Activated CD8-positive, alpha-beta memory T cell treated with anti-CD3 and anti-CD28 coated beads, Interleukin-2, amount 10 ng/mL, durations not matched to agents 7 days and 5 days (primary cell): ENCODE data around the gene FRMD8. TPM values are rescaled to one million over a fixed set of nuclear protein-coding genes. Genes with fewer than 3 reads are reported as not detected.

ENCODE experiments used
- ATAC-seq: fragments of 150-1000 bp; cut with Tn5 transposase; one replicate; pipeline ENCODE4 v1.10.0; 2021; ENCODE audit warnings: moderate library complexity
- CTCF ChIA-PET: fragments of 350-600 bp; sonication (Branson Sonifier 250); formaldehyde crosslinking; loops from one replicate; lab custom pipeline; 2021; ENCODE audit warnings: antibody characterized with exemption; lab: Charles Lee
- DNase-seq: peaks from one replicate; pipeline ENCODE4 v3.0.0-alpha.2; 2020
- H3K27ac Mint-ChIP-seq: one replicate; pipeline ENCODE4 v1.8.0; 2021; ENCODE audit warnings: mild to moderate bottlenecking, mixed read lengths
- H3K27me3 Mint-ChIP-seq: one replicate; pipeline ENCODE4 v1.8.0; 2021; ENCODE audit warnings: mixed read lengths
- H3K36me3 Mint-ChIP-seq: one replicate; pipeline ENCODE4 v1.8.0; 2021; ENCODE audit warnings: mild to moderate bottlenecking, mixed read lengths
- H3K4me1 Mint-ChIP-seq: one replicate; pipeline ENCODE4 v1.8.0; 2021; ENCODE audit warnings: mixed read lengths
- H3K4me3 Mint-ChIP-seq: one replicate; pipeline ENCODE4 v1.8.0; 2021; ENCODE audit warnings: mild to moderate bottlenecking, moderate library complexity, mixed read lengths
- H3K9me3 Mint-ChIP-seq: one replicate; pipeline ENCODE4 v1.8.0; 2022; ENCODE audit warnings: low read depth, mixed read lengths
- total RNA-seq, 2 experiments: library from RNA; stranded (reverse); gene quantifications; one replicate each; pipeline ENCODE4 v1.2.3, GENCODE V29; 2021

FRMD8 gene
- total RNA-seq, 2 experiments from 2014 or later = 52.0 to 56.7 TPM

DNA sequence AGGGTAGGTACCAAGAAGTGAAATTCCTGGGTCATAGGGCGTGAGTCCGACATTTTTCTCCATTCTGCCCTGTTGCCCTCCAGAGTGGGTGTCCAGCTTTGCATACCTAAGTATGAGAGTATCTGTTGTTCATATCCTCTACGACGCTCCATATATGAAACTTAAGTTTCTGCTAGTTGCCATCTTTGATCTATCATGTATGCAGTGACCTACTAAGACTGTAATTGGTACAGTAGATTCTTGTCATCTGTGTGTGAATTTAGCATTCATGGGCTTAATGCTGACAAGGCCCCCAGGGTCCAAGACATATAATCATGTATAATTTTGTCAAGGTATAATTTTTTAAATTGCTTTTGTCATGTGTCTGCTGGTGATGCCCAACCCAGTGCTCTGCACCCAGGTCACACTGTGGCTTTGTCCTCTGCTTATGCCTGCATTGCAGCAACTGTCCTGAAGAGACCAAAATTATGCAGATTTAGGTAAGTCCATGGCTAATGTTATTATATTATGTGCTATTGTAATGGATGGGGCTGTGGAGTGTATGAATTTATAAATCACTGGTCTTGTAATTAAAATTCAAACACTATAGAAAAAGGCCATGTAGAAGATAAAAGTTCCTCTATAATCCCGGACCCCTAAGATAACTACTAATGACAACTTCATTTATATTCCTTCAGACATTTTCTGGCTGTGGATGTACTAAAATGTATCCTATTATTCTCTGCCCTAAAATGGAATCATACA lies 48.4 kb downstream of the FRMD8 start:
- Mint-ChIP-seq H3K4me3 (no peak overlapping the region), H3K4me1 (peaks cover 85% of the 10 kb centered on the region), H3K27me3 (no peaks in the 10 kb centered on the region), H3K36me3 (peaks cover 65% of the 10 kb centered on the region), H3K9me3 (no peaks in the 10 kb centered on the region), H3K27ac (peak overlapping the region; percentile 23)
- ATAC-seq (no peak), DNase-seq (peak; percentile 35)
- CTCF ChIA-PET = interaction anchor here (2.8 kb wide), 1 partner anchor 19 kb away, joined by 11 read pairs; no protein-coding TSS in a partner anchor

DNA sequence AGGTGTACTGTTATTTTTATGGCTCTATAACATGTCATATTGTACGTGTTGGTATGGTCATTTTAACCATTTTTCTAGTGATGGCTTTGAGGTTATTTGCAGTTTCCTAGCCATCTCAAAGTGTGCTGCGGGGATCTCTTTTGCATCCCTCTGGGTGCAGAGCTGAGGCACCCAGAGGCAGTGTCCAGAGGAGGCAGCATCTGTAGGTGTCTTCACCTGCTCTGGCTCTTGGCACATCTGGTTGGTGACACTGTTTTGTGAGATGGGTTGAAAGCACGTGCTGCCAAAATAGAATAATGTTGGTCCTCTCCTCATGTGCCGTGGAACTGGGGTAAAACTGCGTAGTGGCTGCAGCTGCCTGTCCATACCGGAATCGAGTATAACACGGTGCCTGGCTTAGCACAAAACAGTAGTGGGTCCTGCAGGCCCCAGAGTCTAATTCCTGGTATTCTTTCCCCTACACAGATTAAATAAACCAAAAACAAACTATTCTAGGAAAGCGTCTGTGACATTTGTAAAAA lies 49.0 kb downstream of the FRMD8 start:
- Mint-ChIP-seq H3K27ac (no peak overlapping the region), H3K9me3 (no peaks in the 10 kb centered on the region), H3K4me3 (no peak overlapping the region), H3K27me3 (no peaks in the 10 kb centered on the region), H3K36me3 (peaks cover 64% of the 10 kb centered on the region), H3K4me1 (peaks cover 84% of the 10 kb centered on the region)
- CTCF ChIA-PET = interaction anchor here (2.8 kb wide), 1 partner anchor 19 kb away, joined by 11 read pairs; no protein-coding TSS in a partner anchor
- ATAC-seq (no peak), DNase-seq (peak; percentile 27)

DNA sequence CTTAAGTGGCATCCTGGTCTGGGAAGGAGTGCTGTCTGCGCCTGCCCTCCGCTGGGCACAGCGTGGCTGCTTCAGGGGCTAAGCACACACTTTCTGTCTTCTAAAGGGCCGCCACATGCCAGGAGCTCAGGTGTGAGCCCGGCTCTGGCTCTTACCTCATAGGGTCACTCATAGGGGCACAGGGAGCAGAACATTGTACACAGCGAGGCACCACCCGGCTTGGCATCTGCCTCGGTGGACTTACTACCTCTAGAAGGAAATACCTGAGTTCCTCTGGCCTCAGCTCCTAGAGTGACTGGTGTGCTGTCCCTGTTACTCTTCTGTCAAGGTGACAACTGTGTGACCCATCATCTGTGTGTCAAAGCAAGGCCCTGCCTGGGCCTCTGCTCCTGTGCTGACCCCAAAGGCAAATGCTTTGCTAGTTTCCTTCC lies 49.6 kb downstream of the FRMD8 start:
- H3K4me3 Mint-ChIP-seq = no peak overlapping the region
- peak overlapping the region; percentile 44 for H3K27ac Mint-ChIP-seq
- CTCF ChIA-PET = interaction anchor here (2.8 kb wide), 1 partner anchor 20 kb away, joined by 11 read pairs; no protein-coding TSS in a partner anchor
- H3K36me3 Mint-ChIP-seq = peaks cover 65% of the 10 kb centered on the region
- peaks cover 83% of the 10 kb centered on the region for H3K4me1 Mint-ChIP-seq
- no peaks in the 10 kb centered on the region for H3K9me3 Mint-ChIP-seq
- DNase-seq (peak; percentile 39), ATAC-seq (no peak)
- H3K27me3 Mint-ChIP-seq = no peaks in the 10 kb centered on the region

DNA sequence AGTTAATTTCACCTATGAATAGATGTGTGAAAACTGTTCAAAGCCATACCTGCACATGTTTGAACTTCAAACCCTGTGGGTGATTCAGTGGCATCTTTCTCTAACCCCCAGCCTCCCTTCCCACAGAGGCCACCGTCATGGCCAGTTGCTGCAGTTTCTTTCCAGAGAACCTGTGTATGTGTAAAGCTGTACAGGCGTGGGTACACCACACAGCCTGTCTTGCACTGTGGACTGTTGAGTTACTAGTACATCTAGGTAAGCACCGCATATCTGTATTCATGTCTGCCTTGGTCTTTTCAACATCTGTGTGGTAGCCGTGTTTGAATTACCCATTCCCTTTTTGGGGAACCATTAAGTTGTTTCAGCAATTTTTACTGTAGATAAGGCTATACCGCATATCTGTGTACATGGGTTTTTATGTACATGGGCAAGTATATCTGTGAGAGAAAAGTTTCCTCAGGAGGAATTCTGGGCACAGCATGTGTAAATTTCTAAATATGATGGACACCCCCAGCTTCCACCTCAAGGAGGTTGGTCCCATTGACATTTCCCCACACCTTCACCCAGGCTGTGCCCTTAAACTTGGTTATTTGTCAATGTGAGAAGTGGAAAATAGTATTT lies 50.1 kb downstream of the FRMD8 start:
- no peak for ATAC-seq

DNA sequence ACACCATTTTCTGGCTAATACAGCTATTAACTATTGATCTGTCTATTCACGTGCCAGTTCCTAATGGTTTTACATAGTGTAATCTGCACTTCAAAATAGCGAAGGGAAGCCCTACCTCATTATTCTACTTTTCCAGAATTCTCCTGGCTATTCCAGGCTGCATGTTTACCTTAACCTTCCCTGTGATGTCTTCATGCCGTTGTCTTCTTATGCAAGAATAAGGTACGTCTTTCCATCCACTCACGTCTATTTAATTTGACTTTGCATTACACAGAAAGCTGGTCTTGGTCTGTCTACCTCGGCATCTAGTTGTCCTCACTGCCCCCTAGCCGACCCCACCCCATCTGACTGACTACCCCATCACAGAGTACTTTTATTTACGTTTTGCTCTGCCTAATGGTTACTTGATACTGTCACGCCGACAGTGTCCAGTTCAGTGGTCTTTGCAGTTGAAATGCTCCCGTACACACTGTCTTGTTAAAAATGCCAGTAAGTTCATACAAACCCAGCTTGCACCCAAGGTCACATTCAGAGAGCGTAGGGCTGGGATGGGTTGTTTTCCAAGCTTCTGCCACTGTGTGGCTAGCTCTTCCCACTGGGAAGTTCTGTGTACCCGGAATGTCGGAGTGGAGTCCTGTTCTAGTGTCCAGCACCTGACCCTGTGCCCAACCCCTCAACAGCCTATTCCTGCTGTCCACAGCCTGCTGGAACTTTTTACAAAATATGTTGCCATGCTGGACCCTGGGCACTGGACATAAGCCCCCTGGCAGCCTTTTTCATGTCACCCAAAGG lies 51.2 kb downstream of the FRMD8 start:
- H3K27me3 Mint-ChIP-seq = no peaks in the 10 kb centered on the region
- peak overlapping the region; percentile 27 for H3K27ac Mint-ChIP-seq
- DNase-seq (peak; percentile 28), ATAC-seq (no peak)
- no peak overlapping the region for H3K4me3 Mint-ChIP-seq
- H3K9me3 Mint-ChIP-seq = no peaks in the 10 kb centered on the region
- CTCF ChIA-PET = interaction anchor here (0.6 to 1.9 kb wide), 4 partner anchors 11 to 72 kb away, joined by 3 to 11 read pairs (median 4); no protein-coding TSS in a partner anchor
- H3K4me1 Mint-ChIP-seq = peaks cover 83% of the 10 kb centered on the region
- peaks cover 61% of the 10 kb centered on the region for H3K36me3 Mint-ChIP-seq

More for the DNA sequence above, 50.1 kb downstream of the FRMD8 start:
- Mint-ChIP-seq H3K27ac (peak overlapping the region; percentile 44), H3K27me3 (no peaks in the 10 kb centered on the region), H3K4me1 (peaks cover 84% of the 10 kb centered on the region), H3K4me3 (no peak overlapping the region), H3K36me3 (peaks cover 64% of the 10 kb centered on the region), H3K9me3 (no peaks in the 10 kb centered on the region)
- peak; percentile 39 for DNase-seq
- CTCF ChIA-PET = interaction anchor here (1.2 to 1.9 kb wide), 2 partner anchors 20 to 73 kb away, joined by 4 to 11 read pairs; no protein-coding TSS in a partner anchor

DNA sequence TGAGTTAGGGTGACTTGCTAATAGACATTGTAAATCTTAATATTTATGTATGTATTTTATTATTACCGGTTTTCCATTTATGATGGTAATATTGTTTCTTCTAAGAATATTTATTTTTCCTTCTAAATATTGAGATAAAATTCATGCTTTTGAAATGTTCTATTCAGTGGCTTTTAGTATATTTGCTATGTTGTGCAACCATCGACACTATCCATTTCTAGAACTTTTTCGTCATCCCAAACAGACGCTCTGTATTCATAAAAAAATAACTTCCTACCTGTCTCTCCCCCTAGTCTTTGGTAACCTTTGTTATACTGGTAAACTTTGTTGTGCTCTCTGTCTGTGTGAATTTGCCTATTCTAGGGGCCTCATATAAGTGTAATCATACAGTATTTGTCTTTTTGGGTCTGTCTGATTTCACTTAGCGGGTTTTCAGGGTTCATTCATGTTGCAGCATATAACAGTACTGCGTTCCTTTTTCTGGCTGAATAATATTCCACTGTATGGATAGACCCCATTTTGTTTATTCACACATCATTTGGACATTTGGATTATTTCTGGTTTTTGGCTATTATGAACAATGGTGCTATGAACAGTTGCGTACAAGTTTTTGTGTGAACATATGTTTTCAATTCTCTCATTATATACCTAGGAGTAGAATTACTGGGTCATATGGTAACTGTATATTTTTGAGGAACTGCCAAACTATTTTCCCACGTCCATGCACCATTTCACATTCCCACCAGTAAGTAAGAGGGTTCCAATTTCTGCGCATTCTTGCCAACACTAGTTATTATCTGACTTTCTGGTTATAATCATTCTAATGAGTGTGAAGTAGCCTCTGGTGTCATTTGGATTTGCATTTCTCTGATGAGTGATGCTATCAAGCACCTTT lies 52.1 kb downstream of the FRMD8 start:
- ATAC-seq (no peak), DNase-seq (peak; percentile 0)
- no peaks in the 10 kb centered on the region for H3K9me3 Mint-ChIP-seq
- H3K27ac Mint-ChIP-seq = no peak overlapping the region
- H3K4me1 Mint-ChIP-seq = peaks cover 81% of the 10 kb centered on the region
- CTCF ChIA-PET = interaction anchor here (0.6 to 1.9 kb wide), 2 partner anchors 10 to 22 kb away, joined by 3 to 11 read pairs; no protein-coding TSS in a partner anchor
- no peaks in the 10 kb centered on the region for H3K27me3 Mint-ChIP-seq
- H3K4me3 Mint-ChIP-seq = no peak overlapping the region
- peaks cover 61% of the 10 kb centered on the region for H3K36me3 Mint-ChIP-seq

DNA sequence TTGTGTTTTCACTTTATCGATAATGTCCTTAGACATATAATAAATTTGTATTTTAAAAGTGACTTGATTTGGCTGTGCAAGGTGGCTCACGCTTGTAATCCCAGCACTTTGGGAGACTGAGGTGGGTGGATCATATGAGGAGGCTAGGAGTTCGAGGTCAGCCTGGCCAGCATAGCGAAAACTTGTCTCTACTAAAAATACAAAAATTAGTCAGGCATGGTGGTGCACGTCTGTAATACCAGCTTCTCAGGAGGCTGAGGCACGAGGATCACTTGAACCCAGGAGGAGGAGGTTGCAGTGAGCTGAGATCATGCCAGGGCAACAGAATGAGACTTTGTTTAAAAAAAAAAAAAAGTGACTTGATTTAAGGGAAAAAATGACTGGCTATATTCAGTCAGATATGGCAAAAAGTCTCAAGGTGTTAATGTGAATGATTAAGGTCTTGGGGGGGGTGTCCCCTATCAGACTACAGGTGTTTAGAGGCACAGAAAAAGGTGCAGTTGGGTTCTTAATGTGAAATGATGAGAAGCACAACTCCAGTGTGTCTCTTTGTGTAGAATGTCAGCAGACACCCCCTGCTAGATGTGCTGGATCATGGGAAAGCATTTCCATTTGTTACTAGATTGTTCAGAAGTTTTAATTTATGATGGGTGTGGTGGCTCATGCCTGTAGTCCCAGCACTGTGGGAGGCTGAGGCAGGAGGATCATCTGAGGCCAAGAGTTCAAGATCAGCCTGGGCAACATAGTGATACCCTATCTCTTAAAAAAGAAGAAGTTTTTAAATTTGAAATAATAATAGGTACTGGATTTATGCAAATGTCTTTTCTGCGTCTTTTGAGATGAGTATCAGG lies 53.1 kb downstream of the FRMD8 start:
- no peaks in the 10 kb centered on the region for H3K9me3 Mint-ChIP-seq
- DNase-seq (peak; percentile 32), ATAC-seq (peak; percentile 18)
- H3K27me3 Mint-ChIP-seq = no peaks in the 10 kb centered on the region
- CTCF ChIA-PET = interaction anchor here (2.1 kb wide), 1 partner anchor 110 kb away, joined by 4 read pairs; no protein-coding TSS in a partner anchor
- peak overlapping the region; percentile 61 for H3K27ac Mint-ChIP-seq
- no peak overlapping the region for H3K4me3 Mint-ChIP-seq
- H3K36me3 Mint-ChIP-seq = peaks cover 58% of the 10 kb centered on the region
- peaks cover 78% of the 10 kb centered on the region for H3K4me1 Mint-ChIP-seq

DNA sequence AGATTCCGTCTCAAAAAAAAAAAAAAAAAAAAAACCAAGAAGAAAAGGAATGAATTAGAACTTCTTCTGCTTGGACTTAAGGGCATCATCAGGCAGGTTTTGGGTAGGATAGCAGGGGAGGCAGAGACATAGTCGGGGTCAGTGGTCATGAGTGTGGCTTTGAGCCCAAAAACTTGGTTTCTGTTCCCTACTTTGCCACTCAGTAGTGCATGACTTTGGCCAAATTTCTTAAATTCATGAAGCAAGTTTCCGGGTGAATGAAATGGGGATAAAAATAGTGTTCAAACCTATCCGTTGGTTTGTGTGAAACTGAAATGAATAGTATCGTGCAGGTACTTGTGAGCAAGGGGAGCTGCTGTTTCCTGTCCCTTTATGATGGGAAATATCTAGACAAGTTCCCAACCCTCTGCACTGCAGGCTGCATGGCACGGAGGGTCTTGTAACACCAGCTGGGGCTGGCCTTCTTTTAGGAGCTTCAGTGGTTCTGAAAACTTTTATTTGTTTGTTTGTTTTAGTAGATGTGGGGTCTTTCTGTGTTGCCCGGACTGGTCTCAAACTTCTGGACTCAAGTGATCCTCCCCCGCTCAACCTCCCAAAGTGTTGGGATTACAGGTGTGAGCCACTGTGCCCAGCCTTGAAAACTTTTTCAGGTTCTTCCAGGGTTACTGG lies 54.5 kb downstream of the FRMD8 start:
- no peaks in the 10 kb centered on the region for H3K9me3 Mint-ChIP-seq
- H3K27ac Mint-ChIP-seq = peak overlapping the region; percentile 82
- CTCF ChIA-PET = interaction anchor here (1.1 to 2.1 kb wide), 3 partner anchors 25 to 111 kb away, joined by 4 to 5 read pairs (median 5); no protein-coding TSS in a partner anchor
- H3K27me3 Mint-ChIP-seq = no peaks in the 10 kb centered on the region
- H3K4me1 Mint-ChIP-seq = peaks cover 64% of the 10 kb centered on the region
- peak overlapping the region; percentile 7 for H3K4me3 Mint-ChIP-seq
- ATAC-seq (peak; percentile 18), DNase-seq (no peak)
- H3K36me3 Mint-ChIP-seq = peaks cover 46% of the 10 kb centered on the region

DNA sequence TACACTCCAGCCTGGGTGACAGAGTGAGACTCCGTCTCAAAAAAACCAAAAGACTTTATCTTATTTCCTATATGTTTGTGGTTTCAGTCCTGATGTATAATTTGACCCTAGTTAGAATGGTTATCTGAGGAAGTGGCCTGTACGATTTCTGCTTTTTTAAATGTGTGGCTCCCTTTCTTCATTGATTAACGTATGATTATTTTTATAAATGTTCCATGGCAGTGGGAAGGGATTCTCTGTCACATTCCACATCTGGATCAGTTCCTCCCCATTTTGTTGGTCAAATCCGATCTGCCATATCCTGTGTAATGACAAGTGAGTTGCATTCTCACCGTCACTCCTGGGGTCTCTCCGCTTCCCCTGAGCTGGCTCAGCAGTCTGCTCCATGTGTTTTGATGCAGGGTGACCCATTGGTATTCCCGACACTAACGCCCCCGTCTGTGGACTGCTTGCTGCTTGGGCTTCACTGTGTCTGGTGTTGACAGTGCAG lies 56.5 kb downstream of the FRMD8 start:
- peaks cover 29% of the 10 kb centered on the region for H3K36me3 Mint-ChIP-seq
- CTCF ChIA-PET = interaction anchor here (0.9 to 1.4 kb wide), 2 partner anchors 26 to 27 kb away, joined by 3 read pairs; no protein-coding TSS in a partner anchor
- H3K9me3 Mint-ChIP-seq = no peaks in the 10 kb centered on the region
- no peaks in the 10 kb centered on the region for H3K27me3 Mint-ChIP-seq
- H3K4me1 Mint-ChIP-seq = peaks cover 51% of the 10 kb centered on the region
- H3K4me3 Mint-ChIP-seq = no peak overlapping the region
- ATAC-seq = no peak
- H3K27ac Mint-ChIP-seq = peak overlapping the region; percentile 57
- no peak for DNase-seq

DNA sequence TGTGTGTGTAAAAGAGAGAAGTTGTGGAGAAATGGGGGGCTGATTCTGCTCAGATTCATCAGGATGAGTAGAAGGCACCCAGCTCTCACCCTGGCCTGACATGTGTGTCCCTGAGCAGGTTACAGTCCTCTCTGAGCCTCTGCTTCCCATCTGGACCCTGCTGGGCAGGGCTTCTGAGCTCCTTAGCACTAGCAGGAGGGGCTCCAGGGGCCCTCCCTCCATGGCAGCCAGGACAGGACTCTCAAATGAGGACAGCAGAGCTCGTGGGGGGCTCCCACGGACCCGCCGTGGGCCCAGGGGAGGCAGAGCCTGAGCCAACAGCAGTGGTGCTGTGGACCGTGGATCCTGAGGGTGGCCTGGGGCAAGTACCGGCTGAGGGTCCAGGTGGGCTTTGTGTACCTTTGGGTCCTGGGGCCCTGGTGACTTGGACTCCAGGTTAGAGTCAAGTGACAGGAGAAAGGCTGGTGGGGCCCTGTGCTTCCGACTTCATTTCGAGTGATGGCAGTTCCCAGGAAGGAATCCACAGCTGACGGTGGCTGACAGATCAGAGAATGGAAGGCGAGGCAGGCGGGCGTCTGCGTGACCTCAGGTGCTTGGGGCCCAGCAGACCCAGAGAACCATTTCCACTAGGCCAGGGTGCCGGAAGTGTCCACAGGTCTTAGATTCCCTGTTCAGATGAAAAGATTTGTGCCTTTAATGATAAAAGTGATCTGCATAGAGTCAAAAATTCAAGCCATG lies 58.0 kb downstream of the FRMD8 start:
- ATAC-seq (peak; percentile 5), DNase-seq (no peak)
- H3K4me1 Mint-ChIP-seq = peaks cover 37% of the 10 kb centered on the region
- CTCF ChIA-PET = interaction anchor here (1.3 to 1.4 kb wide), 2 partner anchors 24 to 66 kb away, joined by 3 read pairs; no protein-coding TSS in a partner anchor
- H3K9me3 Mint-ChIP-seq = peaks cover 1% of the 10 kb centered on the region
- H3K36me3 Mint-ChIP-seq = peaks cover 19% of the 10 kb centered on the region
- no peak overlapping the region for H3K4me3 Mint-ChIP-seq
- H3K27ac Mint-ChIP-seq = peak overlapping the region; percentile 47
- no peaks in the 10 kb centered on the region for H3K27me3 Mint-ChIP-seq
